Loucy (cell line): ENCODE data around the gene MAD1L1.

Experiments used
- H2AFZ ChIP-seq: fragments of 200-600 bp; sonication (generic); 2 replicates; pipeline ENCODE4 v1.6.0; 2016; ENCODE audit warnings: antibody characterized with exemption, mild to moderate bottlenecking, low read length, moderate library complexity
- H3F3A ChIP-seq: fragments of 200-600 bp; 2 replicates; pipeline ENCODE4 v1.6.0; 2016; ENCODE audit warnings: antibody characterized with exemption, low read depth, mild to moderate bottlenecking
- H3K27me3 ChIP-seq: fragments of 200-600 bp; sonication (generic); 2 replicates; pipeline ENCODE4 v1.6.1; 2014; ENCODE audit warnings: low read length, mild to moderate bottlenecking; ENCODE audit not compliant: insufficient read depth, poor library complexity, severe bottlenecking
- H3K36me3 ChIP-seq: fragments of 200-600 bp; sonication (generic); 2 replicates; pipeline ENCODE4 v1.6.1; 2016; ENCODE audit warnings: low read length; ENCODE audit not compliant: insufficient read depth
- H3K4me1 ChIP-seq: fragments of 200-600 bp; sonication (generic); 2 replicates; pipeline ENCODE4 v1.5.1; 2014; ENCODE audit warnings: low read length, mild to moderate bottlenecking; ENCODE audit not compliant: insufficient read depth, poor library complexity, severe bottlenecking
- H3K4me2 ChIP-seq: fragments of 200-600 bp; sonication (generic); 2 replicates; pipeline ENCODE4 v1.6.0; 2014; ENCODE audit warnings: antibody characterized with exemption, low read length, low read depth, mild to moderate bottlenecking; ENCODE audit not compliant: poor library complexity, severe bottlenecking
- H3K4me3 ChIP-seq: fragments of 200-600 bp; sonication (generic); 2 replicates; pipeline ENCODE4 v1.5.1; 2014; ENCODE audit warnings: low read length, mild to moderate bottlenecking, mixed read lengths; ENCODE audit not compliant: poor library complexity, severe bottlenecking
- H3K79me2 ChIP-seq: fragments of 200-600 bp; sonication (generic); 2 replicates; pipeline ENCODE4 v1.6.1; 2014; ENCODE audit warnings: low read length; ENCODE audit not compliant: insufficient read depth
- H3K9ac ChIP-seq: fragments of 200-600 bp; sonication (generic); 2 replicates; pipeline ENCODE4 v1.6.0; 2014; ENCODE audit warnings: mild to moderate bottlenecking, low read depth, low read length, moderate library complexity; ENCODE audit not compliant: poor library complexity, severe bottlenecking
- H3K9me2 ChIP-seq: fragments of 200-600 bp; sonication (generic); replicated peaks from 2 replicates; pipeline ENCODE4 v1.6.1; 2016; ENCODE audit warnings: low read depth, low read length, mixed read lengths
- H3K9me3 ChIP-seq: fragments of 200-600 bp; sonication (generic); 2 replicates; pipeline ENCODE4 v1.6.1; 2014; ENCODE audit warnings: mild to moderate bottlenecking, antibody characterized with exemption, low read length, low read depth; ENCODE audit not compliant: insufficient read depth
- H4K20me1 ChIP-seq: fragments of 200-600 bp; sonication (generic); 2 replicates; pipeline ENCODE4 v1.6.0; 2014; ENCODE audit warnings: antibody characterized with exemption, low read length, mild to moderate bottlenecking; ENCODE audit not compliant: insufficient read depth, poor library complexity, severe bottlenecking
- EZH2phosphoT487 ChIP-seq: fragments of 200-600 bp; IDR thresholded peaks from 2 replicates; pipeline ENCODE4 v1.6.1; 2018; ENCODE audit warnings: antibody characterized with exemption, mild to moderate bottlenecking, moderate library complexity, borderline replicate concordance
- TF ChIP-seq, protein P1 (sequence below): fragments of 200-600 bp; sonication (generic); conservative IDR thresholded peaks from 2 replicates; pipeline ENCODE4 v1.5.1; 2014; ENCODE audit warnings: mild to moderate bottlenecking, antibody characterized with exemption, low read length

Gene MAD1L1

DNA sequence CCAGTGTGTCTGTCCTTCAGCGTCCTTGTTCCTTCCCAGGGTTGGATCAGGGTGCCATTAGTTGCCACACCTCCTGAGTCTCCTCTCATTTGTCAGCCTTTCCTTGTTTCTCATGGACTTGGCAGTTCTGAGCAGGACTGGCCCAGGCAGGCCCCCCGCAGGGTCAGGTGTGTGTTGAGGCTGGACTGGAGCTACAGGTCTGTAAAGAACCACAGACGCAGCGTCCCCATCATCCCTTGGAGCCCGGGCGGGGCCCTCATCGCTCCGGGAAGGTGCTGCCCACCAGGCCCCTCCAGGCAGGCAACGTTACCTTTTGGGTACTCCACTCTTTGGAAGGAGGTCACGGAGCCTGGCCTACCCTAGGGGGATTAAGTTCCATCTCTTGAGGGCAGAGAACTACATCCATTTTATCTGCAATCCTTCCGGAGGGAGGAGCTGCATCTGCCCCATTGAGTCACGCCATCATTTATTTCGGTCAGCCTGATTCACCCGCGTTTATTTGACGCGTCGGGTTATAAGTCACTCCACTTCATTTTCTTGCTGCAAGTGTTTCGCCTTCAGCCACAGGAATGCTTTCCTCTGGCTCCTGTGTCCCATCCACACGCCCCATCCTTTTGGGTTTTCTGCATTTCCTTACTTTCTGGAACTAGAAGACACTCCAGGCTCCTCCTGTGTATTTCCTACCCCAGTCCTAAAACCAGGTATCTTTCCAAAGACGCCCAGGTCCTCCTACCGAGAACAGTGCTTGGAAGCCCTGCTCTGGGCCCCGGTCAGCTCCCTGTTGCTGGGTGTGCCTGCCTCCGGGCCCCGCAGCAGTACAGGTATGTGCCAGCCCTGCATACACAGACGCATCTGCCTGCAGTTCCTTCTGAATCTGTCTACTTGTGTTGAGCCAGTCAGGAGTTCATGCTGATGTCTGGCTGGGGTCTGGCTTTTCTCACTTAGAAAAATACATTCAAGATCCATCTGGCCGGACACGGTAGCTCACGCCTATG is 141.9 kb downstream of the MAD1L1 start:
- H3K4me1 ChIP-seq: peaks cover 6% of the 10 kb centered on the region
- H3F3A ChIP-seq: no peaks in the 10 kb centered on the region
- H3K27me3 ChIP-seq: no peaks in the 10 kb centered on the region
- H3K9ac ChIP-seq: no peak overlapping the region
- peaks cover 4% of the 10 kb centered on the region; the same call in 1 of the 2 replicates for H3K79me2 ChIP-seq
- no peaks in the 10 kb centered on the region for H3K9me3 ChIP-seq
- H3K4me3 ChIP-seq: no peak overlapping the region
- no peaks in the 10 kb centered on the region for H3K9me2 ChIP-seq
- H3K36me3 ChIP-seq: peaks cover 16% of the 10 kb centered on the region; the same call in 1 of the 2 replicates
- no peaks in the 10 kb centered on the region for H4K20me1 ChIP-seq
- no peak overlapping the region for H2AFZ ChIP-seq
- no peak overlapping the region for H3K4me2 ChIP-seq
- TF ChIP-seq, protein P1, sequence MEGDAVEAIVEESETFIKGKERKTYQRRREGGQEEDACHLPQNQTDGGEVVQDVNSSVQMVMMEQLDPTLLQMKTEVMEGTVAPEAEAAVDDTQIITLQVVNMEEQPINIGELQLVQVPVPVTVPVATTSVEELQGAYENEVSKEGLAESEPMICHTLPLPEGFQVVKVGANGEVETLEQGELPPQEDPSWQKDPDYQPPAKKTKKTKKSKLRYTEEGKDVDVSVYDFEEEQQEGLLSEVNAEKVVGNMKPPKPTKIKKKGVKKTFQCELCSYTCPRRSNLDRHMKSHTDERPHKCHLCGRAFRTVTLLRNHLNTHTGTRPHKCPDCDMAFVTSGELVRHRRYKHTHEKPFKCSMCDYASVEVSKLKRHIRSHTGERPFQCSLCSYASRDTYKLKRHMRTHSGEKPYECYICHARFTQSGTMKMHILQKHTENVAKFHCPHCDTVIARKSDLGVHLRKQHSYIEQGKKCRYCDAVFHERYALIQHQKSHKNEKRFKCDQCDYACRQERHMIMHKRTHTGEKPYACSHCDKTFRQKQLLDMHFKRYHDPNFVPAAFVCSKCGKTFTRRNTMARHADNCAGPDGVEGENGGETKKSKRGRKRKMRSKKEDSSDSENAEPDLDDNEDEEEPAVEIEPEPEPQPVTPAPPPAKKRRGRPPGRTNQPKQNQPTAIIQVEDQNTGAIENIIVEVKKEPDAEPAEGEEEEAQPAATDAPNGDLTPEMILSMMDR: no peak
- no peak for TF ChIP-seq EZH2phosphoT487

DNA sequence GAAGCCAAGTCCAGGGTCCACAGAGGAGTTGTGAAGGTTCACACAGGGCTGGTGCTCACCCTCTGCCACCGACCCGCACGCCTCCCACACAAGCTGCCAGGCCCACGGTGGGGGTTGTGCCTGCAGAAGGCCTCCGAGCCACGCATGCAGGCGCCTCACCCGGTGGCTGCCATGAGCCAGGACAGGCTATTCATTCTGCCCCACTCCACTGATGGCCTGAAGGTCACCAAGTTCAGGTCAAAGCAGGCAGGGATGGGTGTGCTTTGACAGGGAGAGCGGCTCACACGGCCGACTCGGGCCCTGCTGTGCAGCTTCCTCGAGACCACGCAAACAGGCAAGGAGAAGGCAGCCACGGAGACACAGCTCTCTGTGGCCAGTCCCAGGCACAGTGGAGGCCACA is 143.9 kb downstream of the MAD1L1 start:
- Histone ChIP-seq H3K4me2 (no peak overlapping the region), H3K79me2 (no peaks in the 10 kb centered on the region), H3K9me2 (no peaks in the 10 kb centered on the region), H4K20me1 (no peaks in the 10 kb centered on the region), H3K36me3 (peaks cover 9% of the 10 kb centered on the region; the same call in 1 of the 2 replicates), H3K9me3 (no peaks in the 10 kb centered on the region), H3K4me3 (no peak overlapping the region), H3K4me1 (peaks cover 22% of the 10 kb centered on the region), H3K9ac (no peak overlapping the region), H3K27me3 (no peaks in the 10 kb centered on the region), H3F3A (no peaks in the 10 kb centered on the region), H2AFZ (no peak overlapping the region)
- no peak for TF ChIP-seq EZH2phosphoT487
- TF ChIP-seq, protein P1: no peak

DNA sequence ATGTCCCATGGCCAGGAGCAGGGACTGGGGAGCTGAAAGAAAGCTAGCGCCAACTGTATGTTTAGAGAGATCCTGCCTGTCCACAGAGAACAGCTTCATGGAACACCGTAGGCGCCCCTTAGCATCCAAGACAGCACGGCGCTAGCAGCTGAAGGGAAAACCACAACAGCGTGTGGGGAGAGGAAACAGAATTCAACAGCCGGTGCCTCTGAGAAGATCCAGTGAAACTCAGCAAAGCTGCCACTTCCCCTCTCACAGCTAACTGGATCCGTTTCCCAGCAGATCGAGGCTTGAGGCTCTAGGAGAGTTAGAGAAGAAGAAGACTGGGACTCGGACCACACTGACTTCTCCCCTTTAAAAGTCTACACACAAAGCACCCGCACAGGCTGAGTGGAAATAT is 145.0 kb downstream of the MAD1L1 start:
- TF ChIP-seq EZH2phosphoT487: no peak
- TF ChIP-seq, protein P1: no peak
- Histone ChIP-seq H3K9ac (no peak overlapping the region), H3K27me3 (no peaks in the 10 kb centered on the region), H3K4me2 (no peak overlapping the region), H3K4me3 (no peak overlapping the region), H3K9me3 (no peaks in the 10 kb centered on the region), H3K4me1 (peaks cover 23% of the 10 kb centered on the region), H3K36me3 (peaks cover 16% of the 10 kb centered on the region; the same call in 1 of the 2 replicates), H3K79me2 (no peaks in the 10 kb centered on the region), H3K9me2 (no peaks in the 10 kb centered on the region), H3F3A (no peaks in the 10 kb centered on the region), H4K20me1 (no peaks in the 10 kb centered on the region), H2AFZ (no peak overlapping the region)
